ENCODE data around the gene LGALS7. TPM values are rescaled to one million over a fixed set of nuclear protein-coding genes. Genes with fewer than 3 reads are reported as not detected.

The LGALS7 gene
- total and polyA plus RNA-seq, 2 of the 13 experiments (the other 11 are each of a cell fraction or from before 2014, with no cell fraction given): 0.73 TPM; not detected in 1

GRCh38 chr19:38721979-38722773, 51.1 kb downstream of the LGALS7 start (continued):
- no peak for TF ChIP-seq CHD4 (IDR thresholded peaks at IDR 0.05; ENCODE audit: borderline replicate concordance, low read length)
- no peak for TF ChIP-seq CBFB (CRISPR knock-in tag; IDR thresholded peaks at IDR 0.05)
- TF ChIP-seq YEATS2 (CRISPR knock-in tag; IDR thresholded peaks at IDR 0.05; ENCODE audit: borderline replicate concordance): peak; percentile 47; the same call in 1 of the 2 replicates
- TF ChIP-seq ZUFSP (CRISPR knock-in tag; IDR thresholded peaks at IDR 0.05; ENCODE audit: borderline replicate concordance): no peak
- TF ChIP-seq CCAR2 (optimal IDR thresholded peaks at IDR 0.05; ENCODE audit: low read depth, low read length): no peak
- no peak for TF ChIP-seq SPEN (CRISPR knock-in tag; IDR thresholded peaks at IDR 0.05; ENCODE audit: low read depth)
- TF ChIP-seq, protein P1, sequence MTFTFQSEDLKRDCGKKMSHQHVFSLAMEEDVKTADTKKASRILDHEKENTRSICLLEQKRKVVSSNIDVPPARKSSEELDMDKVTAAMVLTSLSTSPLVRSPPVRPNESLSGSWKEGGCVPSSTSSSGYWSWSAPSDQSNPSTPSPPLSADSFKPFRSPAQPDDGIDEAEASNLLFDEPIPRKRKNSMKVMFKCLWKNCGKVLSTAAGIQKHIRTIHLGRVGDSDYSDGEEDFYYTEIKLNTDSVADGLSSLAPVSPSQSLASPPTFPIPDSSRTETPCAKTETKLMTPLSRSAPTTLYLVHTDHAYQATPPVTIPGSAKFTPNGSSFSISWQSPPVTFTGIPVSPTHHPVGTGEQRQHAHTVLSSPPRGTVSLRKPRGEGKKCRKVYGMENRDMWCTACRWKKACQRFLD (CRISPR knock-in tag; IDR thresholded peaks at IDR 0.05; ENCODE audit: borderline replicate concordance): no peak
- peak; percentile 85 for TF ChIP-seq PAXIP1 (CRISPR knock-in tag; conservative IDR thresholded peaks at IDR 0.05)
- no peak for TF ChIP-seq MED13 (CRISPR knock-in tag; IDR thresholded peaks at IDR 0.05)
- TF ChIP-seq KLF11 (CRISPR knock-in tag; IDR thresholded peaks at IDR 0.05): no peak
- TF ChIP-seq SIN3A (IDR thresholded peaks at IDR 0.05; ENCODE audit: borderline replicate concordance, low read depth, low read length): no peak
- TF ChIP-seq ZNF24 (IDR thresholded peaks at IDR 0.05): no peak
- TF ChIP-seq ZNF746 (CRISPR knock-in tag; IDR thresholded peaks at IDR 0.05): peak; percentile 90; the same call in 1 of the 2 replicates
- TF ChIP-seq ZNF12 (CRISPR knock-in tag; IDR thresholded peaks at IDR 0.05): peak; percentile 43; the same call in 1 of the 2 replicates
- TF ChIP-seq ZNF350 (CRISPR knock-in tag; IDR thresholded peaks at IDR 0.05; ENCODE audit: borderline replicate concordance, low read depth): peak; percentile 24; the same call in 1 of the 2 replicates
- TF ChIP-seq, protein P2, sequence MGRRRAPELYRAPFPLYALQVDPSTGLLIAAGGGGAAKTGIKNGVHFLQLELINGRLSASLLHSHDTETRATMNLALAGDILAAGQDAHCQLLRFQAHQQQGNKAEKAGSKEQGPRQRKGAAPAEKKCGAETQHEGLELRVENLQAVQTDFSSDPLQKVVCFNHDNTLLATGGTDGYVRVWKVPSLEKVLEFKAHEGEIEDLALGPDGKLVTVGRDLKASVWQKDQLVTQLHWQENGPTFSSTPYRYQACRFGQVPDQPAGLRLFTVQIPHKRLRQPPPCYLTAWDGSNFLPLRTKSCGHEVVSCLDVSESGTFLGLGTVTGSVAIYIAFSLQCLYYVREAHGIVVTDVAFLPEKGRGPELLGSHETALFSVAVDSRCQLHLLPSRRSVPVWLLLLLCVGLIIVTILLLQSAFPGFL (CRISPR knock-in tag; IDR thresholded peaks at IDR 0.05): no peak
- TF ChIP-seq, protein P3, sequence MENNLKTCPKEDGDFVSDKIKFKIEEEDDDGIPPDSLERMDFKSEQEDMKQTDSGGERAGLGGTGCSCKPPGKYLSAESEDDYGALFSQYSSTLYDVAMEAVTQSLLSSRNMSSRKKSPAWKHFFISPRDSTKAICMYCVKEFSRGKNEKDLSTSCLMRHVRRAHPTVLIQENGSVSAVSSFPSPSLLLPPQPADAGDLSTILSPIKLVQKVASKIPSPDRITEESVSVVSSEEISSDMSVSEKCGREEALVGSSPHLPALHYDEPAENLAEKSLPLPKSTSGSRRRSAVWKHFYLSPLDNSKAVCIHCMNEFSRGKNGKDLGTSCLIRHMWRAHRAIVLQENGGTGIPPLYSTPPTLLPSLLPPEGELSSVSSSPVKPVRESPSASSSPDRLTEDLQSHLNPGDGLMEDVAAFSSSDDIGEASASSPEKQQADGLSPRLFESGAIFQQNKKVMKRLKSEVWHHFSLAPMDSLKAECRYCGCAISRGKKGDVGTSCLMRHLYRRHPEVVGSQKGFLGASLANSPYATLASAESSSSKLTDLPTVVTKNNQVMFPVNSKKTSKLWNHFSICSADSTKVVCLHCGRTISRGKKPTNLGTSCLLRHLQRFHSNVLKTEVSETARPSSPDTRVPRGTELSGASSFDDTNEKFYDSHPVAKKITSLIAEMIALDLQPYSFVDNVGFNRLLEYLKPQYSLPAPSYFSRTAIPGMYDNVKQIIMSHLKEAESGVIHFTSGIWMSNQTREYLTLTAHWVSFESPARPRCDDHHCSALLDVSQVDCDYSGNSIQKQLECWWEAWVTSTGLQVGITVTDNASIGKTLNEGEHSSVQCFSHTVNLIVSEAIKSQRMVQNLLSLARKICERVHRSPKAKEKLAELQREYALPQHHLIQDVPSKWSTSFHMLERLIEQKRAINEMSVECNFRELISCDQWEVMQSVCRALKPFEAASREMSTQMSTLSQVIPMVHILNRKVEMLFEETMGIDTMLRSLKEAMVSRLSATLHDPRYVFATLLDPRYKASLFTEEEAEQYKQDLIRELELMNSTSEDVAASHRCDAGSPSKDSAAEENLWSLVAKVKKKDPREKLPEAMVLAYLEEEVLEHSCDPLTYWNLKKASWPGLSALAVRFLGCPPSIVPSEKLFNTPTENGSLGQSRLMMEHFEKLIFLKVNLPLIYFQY (CRISPR knock-in tag; IDR thresholded peaks at IDR 0.05; ENCODE audit: borderline replicate concordance): peak; percentile 54; the same call in 1 of the 2 replicates

Measured in HepG2 (cell line).